Motor neuron (in vitro differentiated cells): ENCODE results near the gene FTMT. TPM values are rescaled to one million over a fixed set of nuclear protein-coding genes. Genes with fewer than 3 reads are reported as not detected.
"Not testable (repeated sequence)": the region's sequence is repeated elsewhere in the genome, so short reads cannot be mapped to it uniquely, and the experiment has no call there.

Experiments
- ATAC-seq, 8 experiments: fragments of 200-7000 bp; cut with Tn5 transposase; replicated peaks in 6 of 8; 2 replicates each; pipeline ENCODE4 v1.8.0; 2021; ENCODE audit warnings: mild to moderate bottlenecking in 8 of 8, moderate library complexity in 8 of 8
- H3K27ac ChIP-seq, 2 donors: fragments of 250-450 bp; sonication (Bioruptor Pico); 2 replicates each; pipeline ENCODE4 v1.9.0; 2021; ENCODE audit warnings: antibody characterized with exemption in 2 of 2, mild to moderate bottlenecking in 2 of 2, moderate library complexity in 1 of 2
- H3K4me1 ChIP-seq, 2 donors: fragments of 250-450 bp; sonication (Bioruptor Pico); replicated peaks in 1 of 2; 2 replicates each; pipeline ENCODE4 v1.6.1; 2021; ENCODE audit warnings: antibody characterized with exemption in 2 of 2, mild to moderate bottlenecking in 2 of 2, moderate library complexity in 1 of 2
- H3K4me3 ChIP-seq, 5 donors: fragments of 250-450 bp; sonication (Bioruptor Pico); 2 replicates each; pipeline ENCODE4 v1.9.0; 2021; ENCODE audit warnings: antibody characterized with exemption in 5 of 5, mild to moderate bottlenecking in 5 of 5, moderate library complexity in 4 of 5
- WGBS, 10 experiments: fragments of 450-650 bp; shearing (Covaris generic); methylation state at CpG; one replicate each; pipeline ENCODE4 v1.0.0; 2022; 5-methylcytosine and 5-hydroxymethylcytosine counted together
- in situ Hi-C, 9 experiments: fragments of 400-800 bp; cut with MboI; loops; one replicate each; pipeline ENCODE4 v1.15.0; 2021; ENCODE audit warnings: low sequenced_read_pairs in 9 of 9, low pct_unique_long_range_greater_than_20kb in 2 of 9; ENCODE audit not compliant: unreplicated experiment in 9 of 9
- total RNA-seq, 8 experiments: library from RNA; unstranded; fragments of 300-600 nt; gene quantifications; 2 replicates each; pipeline versions ENCODE4 v1.2.3 to v1.2.4, GENCODE V29; 2022

The FTMT gene
- under 1 TPM in 1 of 8 experiments, not detected in 7; 0.57 TPM for total RNA-seq

DNA sequence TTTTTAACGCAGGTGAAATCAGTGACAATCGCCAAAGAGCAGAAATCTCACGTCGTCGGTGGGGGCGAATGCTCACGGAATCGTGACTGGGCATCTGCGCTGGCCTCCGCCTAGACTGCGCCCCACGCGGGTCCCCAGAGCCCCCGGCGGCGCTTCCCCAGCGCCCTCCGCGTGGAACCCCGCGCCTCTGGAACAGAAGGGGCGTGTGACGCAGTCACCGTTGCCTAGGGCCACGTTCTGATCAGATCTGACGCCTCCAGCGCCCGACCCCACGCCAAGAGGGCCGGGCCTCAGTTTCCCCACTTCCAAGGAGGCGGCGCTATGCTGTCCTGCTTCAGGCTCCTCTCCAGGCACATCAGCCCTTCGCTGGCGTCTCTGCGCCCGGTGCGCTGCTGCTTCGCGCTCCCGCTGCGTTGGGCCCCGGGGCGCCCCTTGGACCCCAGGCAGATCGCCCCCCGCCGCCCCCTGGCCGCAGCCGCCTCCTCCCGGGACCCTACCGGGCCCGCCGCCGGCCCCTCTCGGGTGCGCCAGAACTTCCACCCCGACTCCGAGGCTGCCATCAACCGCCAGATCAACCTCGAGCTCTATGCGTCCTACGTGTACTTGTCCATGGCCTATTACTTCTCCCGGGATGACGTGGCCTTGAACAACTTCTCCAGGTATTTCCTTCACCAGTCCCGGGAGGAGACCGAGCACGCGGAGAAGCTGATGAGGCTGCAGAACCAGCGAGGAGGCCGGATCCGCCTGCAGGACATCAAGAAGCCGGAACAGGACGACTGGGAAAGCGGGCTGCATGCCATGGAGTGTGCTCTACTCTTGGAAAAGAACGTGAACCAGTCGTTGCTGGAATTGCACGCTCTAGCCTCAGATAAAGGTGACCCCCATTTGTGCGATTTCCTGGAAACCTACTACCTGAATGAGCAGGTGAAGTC, at the start of gene FTMT:
Gene FTMT, plus strand, starts transcription at position 240 of the 932 bp plus-strand sequence. Its CDS starts 82 bp downstream, at position 322.
- WGBS, 10 experiments = 58 to 97% (median 91%) methylated on average over 1 to 23 of the region's 77 CpGs; no CpG with 5 or more reads in 3 of the 10 experiments

DNA sequence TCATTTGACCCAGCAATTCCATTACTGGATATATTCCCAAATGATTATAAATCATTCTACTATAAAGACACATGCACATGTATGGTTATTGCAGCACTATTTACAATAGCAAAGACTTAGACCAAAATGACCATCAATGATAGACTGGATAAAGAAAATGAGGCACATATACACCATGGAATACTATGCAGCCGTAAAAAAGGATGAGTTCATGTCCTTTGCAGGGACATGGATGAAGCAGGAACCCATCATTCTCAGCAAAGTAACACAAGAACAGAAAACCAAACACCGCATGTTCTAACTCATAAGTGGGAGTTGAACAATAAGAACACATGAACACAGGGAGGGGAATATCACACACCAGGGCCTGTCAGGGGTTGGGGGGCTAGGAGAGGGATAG, 46.4 kb upstream of the FTMT start:
- 50 to 100% (median 75%) methylated on average over 1 to 2 of the region's 2 CpGs; no CpG with 5 or more reads in 4 of the 10 experiments for WGBS, 10 experiments
- H3K4me1 ChIP-seq, H3K4me3 ChIP-seq, H3K27ac ChIP-seq, ATAC-seq, in situ Hi-C loops: not testable (repeated sequence)

More for the DNA sequence above, at the start of gene FTMT:
- no peak within 1 kb of the TSS for H3K4me3 ChIP-seq
- no peak within 1 kb of the TSS for H3K27ac ChIP-seq
- in situ Hi-C loops = loop anchor here in 2 of 9 experiments (25.0 kb wide), 1 partner anchor 215 kb away; no protein-coding TSS in a partner anchor
- ATAC-seq = no peak
- H3K4me1 ChIP-seq = no peaks in the 10 kb centered on the region

DNA sequence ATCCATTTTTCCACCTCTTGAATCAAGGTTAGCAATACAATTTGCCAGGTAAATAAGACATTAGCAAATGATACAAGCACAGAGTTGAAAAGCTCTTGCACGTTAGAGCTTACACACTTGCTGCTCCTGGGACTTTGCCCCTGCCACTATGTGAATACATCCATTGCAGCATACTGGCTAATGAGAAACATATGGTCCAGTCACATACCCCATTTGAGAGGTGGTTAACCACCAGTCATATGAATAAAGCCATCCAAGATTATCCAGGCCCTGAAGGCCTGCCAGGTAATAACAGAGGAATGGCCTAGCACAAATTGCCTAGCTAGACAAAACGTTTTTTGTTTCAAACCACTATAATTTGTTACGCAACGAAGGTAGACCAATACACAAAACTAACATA, 45.8 kb upstream of the FTMT start:
- 40 to 83% (median 71%) methylated on average over 1 to 4 of the region's 4 CpGs for WGBS, 10 experiments
- H3K4me1 ChIP-seq = no peaks in the 10 kb centered on the region
- in situ Hi-C loops = no loop called here
- no peak overlapping the region for H3K27ac ChIP-seq
- ATAC-seq = peak in 1 of 8 experiments; percentile 27
- no peak overlapping the region for H3K4me3 ChIP-seq

DNA sequence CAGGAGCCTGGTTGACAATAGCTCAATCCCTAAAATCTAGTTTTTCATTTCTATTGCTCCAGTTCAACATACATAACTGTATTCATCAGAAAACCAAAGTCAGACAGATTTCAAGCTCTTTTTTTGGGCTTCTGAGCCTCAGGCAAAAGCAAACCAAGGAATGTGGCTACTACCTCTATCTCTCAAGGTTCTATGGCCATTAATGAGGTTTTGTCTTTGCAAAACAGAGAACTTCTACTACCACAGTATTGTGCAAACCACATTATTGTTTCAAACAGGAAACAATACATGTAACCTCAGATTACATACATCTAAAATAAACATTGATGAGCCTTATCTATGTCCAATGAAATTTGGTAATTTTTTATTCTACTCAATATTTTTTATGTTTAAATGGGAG, 35.5 kb upstream of the FTMT start:
- ATAC-seq = no peak
- in situ Hi-C loops = no loop called here
- H3K27ac ChIP-seq = no peak overlapping the region
- peaks cover 0 to 6% of the 10 kb centered on the region in 2 donors for H3K4me1 ChIP-seq
- H3K4me3 ChIP-seq = no peak overlapping the region

DNA sequence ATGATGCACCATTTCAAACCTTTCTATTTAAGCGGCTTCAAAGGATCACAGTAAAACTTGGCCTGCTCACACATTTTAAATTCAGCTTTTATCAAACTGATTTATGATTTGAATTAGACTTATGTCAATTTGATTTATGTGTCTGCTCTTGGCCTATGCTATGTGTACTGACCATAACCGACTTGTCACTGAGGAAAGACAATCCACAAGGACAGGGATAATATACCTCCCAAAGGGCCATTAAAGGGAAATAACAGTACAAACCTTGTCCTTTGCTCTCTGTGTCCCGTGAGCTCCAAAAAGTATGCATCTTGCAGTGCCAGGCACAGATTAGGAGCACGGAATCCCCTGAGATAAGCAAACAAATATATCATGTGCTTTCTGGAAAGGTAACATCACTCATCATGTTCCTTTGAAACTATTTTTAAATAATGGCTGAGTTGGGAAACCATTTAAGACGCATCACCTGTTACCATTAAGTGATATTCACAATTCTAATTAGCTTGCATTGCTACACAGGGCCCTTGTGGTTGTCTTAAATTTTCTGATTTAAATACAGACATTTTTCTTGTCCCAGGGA, 31.9 kb upstream of the FTMT start:
- WGBS, 10 experiments = 10 to 80% (median 46%) methylated on average over 1 to 4 of the region's 5 CpGs
- in situ Hi-C loops = no loop called here

DNA sequence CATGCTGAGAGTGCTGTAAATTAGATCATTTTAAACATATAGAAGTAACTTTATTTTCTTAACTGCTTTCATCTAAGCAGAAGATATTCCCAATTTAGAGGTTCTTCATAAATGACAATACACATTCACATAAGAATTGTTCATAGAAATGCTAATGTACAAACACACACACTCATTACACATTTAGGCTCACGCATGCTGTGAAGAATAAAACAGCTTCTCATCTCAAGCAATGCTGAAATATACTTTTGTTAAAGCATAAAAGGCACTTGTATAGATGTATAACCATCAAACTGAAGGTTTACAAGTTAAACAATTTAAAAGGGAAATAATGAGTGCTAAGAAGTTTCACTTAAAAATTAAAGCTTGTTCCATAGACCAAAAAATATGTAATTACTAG, 18.1 kb upstream of the FTMT start:
- WGBS, 10 experiments = 0 to 100% (median 42%) methylated on average over 1 of the region's 1 CpG; no CpG with 5 or more reads in 2 of the 10 experiments

More for the DNA sequence above, 31.9 kb upstream of the FTMT start:
- no peak overlapping the region for H3K27ac ChIP-seq
- no peak overlapping the region for H3K4me3 ChIP-seq
- peak in 4 of 8 experiments; percentile 39 to 81 (median 54) for ATAC-seq
- peaks cover 0 to 6% of the 10 kb centered on the region in 2 donors for H3K4me1 ChIP-seq

DNA sequence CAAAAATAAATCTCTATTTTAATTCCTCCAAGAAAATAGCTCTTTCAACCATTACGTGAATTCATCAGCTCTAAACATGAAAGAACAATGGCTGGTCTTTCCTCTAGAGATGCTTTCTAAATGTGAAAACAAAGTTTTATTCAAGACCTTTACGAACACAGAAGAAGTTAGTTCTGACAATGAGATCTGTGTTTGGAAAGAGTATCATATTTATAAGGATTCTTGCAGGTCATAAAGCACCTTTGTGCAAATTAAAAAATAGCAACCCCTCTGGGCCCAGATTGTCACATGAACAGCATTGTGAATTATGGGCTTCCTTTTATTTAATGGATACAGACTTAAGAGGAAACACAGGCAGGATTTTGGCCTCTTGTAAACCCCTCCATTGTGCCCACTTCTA, 17.7 kb upstream of the FTMT start:
- H3K4me1 ChIP-seq = peaks cover 3 to 12% of the 10 kb centered on the region in 2 donors
- ATAC-seq = no peak
- in situ Hi-C loops = no loop called here
- no peak overlapping the region for H3K27ac ChIP-seq
- 36 to 83% (median 57%) methylated on average over 1 to 2 of the region's 2 CpGs for WGBS, 10 experiments
- no peak overlapping the region for H3K4me3 ChIP-seq

More for the DNA sequence above, 18.1 kb upstream of the FTMT start:
- H3K4me1 ChIP-seq = peaks cover 3 to 12% of the 10 kb centered on the region in 2 donors
- no peak for ATAC-seq
- no peak overlapping the region for H3K27ac ChIP-seq
- in situ Hi-C loops = no loop called here
- H3K4me3 ChIP-seq = no peak overlapping the region

DNA sequence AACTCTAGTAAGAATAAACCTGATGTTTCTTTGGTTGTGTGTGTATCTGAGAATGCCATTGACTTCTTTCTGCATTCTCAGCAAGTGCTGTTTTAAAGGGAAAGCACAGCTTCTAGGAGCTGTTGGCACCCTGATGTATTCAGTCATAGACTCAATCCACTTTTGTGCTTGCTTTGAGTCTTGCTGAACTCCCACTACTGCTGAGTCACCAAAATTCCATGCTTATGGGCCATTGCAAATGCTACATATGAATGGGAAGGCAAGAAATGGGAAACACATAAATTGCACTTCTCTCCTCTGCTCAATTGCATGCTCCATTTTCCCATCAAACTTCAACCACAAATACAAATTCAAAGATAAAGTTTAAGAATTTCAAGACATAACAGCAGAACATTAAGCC, 9.8 kb upstream of the FTMT start:
- in situ Hi-C loops = no loop called here
- Histone ChIP-seq H3K4me1 (no peaks in the 10 kb centered on the region), H3K27ac (no peak overlapping the region), H3K4me3 (no peak overlapping the region)
- peak in 3 of 8 experiments; percentile 32 to 68 (median 64) for ATAC-seq

DNA sequence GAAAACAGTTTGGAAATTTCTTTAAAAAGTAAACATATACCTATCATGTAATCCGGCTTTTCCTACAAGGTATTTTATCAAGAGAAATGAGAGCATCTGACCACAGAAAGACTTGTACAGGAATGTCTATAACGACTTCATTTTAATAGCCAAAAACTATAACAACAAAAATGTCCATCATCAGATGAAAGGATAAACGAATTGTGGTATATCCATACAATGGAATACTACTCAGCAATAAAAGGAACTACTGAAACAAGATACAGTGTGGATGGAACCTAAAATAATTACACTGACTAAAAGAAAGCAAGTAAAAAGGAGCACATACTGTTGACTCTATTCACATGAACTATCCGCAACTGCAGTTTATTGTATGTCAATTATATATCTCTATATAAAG, 1.4 kb upstream of the FTMT start:
- no peak overlapping the region for H3K27ac ChIP-seq
- in situ Hi-C loops = loop anchor here in 2 of 9 experiments (25.0 kb wide), 1 partner anchor 213 kb away; no protein-coding TSS in a partner anchor
- 26 to 94% (median 76%) methylated on average over 1 to 4 of the region's 4 CpGs for WGBS, 10 experiments
- no peak for ATAC-seq
- no peaks in the 10 kb centered on the region for H3K4me1 ChIP-seq
- H3K4me3 ChIP-seq = no peak overlapping the region

DNA sequence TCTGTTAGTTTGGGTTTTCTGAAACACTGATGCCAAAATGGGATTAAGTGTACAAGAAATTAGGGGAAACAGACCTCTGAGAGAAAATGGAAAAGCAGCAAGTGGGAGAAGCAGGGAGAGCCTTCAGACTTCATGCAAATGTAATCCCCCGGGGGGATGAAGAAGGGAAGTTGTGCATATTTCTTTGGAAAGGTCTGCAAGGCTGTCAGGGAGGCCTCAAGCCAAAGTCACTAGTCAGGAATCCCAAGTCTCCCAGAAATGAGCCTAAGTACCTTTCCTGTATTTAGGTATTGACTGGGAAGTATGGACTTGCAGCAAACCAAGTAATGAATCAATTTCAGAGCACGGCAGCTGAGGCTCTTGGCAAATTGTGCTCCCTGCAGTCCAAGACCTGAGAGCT, 2.2 kb downstream of the FTMT start:
- no peak overlapping the region for H3K4me3 ChIP-seq
- ATAC-seq = peak in 2 of 8 experiments; percentile 47 to 85
- H3K4me1 ChIP-seq = no peaks in the 10 kb centered on the region
- in situ Hi-C loops = loop anchor here in 2 of 9 experiments (25.0 kb wide), 1 partner anchor 217 kb away; no protein-coding TSS in a partner anchor
- WGBS, 10 experiments = 0 to 83% (median 17%) methylated on average over 1 to 2 of the region's 2 CpGs; no CpG with 5 or more reads in 3 of the 10 experiments
- H3K27ac ChIP-seq = no peak overlapping the region

DNA sequence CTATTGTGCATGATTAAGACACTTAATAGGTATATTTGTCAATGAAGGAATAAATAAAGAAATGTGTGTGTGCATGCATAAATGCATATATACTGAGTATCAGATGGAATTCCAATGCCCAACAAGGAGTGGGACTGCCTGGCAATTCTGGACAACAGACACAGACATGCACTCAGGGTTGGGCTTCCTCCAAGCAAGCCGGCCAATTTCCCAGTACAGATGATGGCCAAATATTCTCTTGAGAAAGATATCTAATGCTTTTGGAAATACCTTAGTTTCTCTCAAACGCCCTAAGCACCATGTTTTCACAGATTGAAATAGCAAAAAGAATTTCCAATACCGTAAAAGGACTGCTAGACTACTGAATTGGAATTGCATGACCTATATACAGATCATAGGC, 11.1 kb downstream of the FTMT start:
- in situ Hi-C loops = loop anchor here in 2 of 9 experiments (25.0 kb wide), 1 partner anchor 226 kb away; no protein-coding TSS in a partner anchor
- Histone ChIP-seq H3K27ac (no peak overlapping the region), H3K4me1 (peaks cover 0 to 7% of the 10 kb centered on the region in 2 donors), H3K4me3 (no peak overlapping the region)
- WGBS, 10 experiments = 11 to 100% (median 90%) methylated on average over 1 to 3 of the region's 3 CpGs; no CpG with 5 or more reads in 3 of the 10 experiments
- peak in 1 of 8 experiments; percentile 41 for ATAC-seq

DNA sequence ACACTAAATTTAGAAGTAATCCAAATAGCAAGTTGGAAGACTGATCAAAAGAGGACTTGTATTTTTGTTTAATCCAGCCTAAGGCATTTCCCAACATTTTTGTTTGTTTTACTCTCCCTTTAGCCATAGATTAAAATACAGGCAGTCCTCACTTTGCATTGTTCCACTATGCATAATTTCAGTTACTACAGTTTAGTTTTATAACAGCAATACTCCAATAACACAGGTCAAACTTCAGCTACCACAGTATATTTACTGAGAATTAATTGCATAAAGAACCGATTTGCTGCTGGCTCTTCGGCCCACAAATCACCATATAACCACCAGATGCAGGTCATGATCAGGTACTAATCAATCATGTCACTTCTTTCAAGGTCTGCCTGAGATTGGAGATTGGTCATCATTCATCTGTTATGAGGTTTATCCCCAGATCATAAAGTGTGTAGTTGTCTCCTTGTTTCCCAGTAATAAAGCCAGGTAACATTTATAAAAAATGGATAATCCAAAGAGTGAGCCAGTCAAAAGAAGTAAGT, 12.1 kb downstream of the FTMT start:
- no peak overlapping the region for H3K27ac ChIP-seq
- in situ Hi-C loops = loop anchor here in 2 of 9 experiments (25.0 kb wide), 1 partner anchor 227 kb away; no protein-coding TSS in a partner anchor
- ATAC-seq = peak in 5 of 8 experiments; percentile 28 to 65 (median 53)
- H3K4me3 ChIP-seq = no peak overlapping the region
- 0 to 70% (median 46%) methylated on average over 2 of the region's 2 CpGs; no CpG with 5 or more reads in 2 of the 10 experiments for WGBS, 10 experiments
- H3K4me1 ChIP-seq = peaks cover 0 to 7% of the 10 kb centered on the region in 2 donors

DNA sequence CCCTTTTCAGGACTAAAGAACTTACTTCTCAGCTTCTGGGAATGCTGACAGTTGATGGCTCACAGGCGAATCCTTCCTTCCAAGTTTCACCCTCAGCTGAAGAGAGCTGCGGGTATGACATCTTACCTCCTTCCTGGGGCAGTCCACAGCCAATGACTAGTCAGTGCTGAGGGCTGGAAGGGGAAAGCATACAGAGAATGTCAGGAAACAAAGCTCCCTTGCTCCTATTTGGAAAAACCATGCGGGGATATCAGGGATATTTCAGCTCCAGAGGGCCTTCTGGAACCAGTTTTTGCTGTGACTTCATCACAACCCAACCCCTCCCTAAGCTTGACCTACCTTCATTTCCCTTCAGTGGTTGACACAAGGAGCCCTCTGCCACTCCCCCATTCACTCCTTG, 15.7 kb downstream of the FTMT start:
- no peak for ATAC-seq
- in situ Hi-C loops = loop anchor here in 2 of 9 experiments (25.0 kb wide), 1 partner anchor 230 kb away; no protein-coding TSS in a partner anchor
- WGBS, 10 experiments = 17 to 92% (median 80%) methylated on average over 1 to 3 of the region's 3 CpGs; no CpG with 5 or more reads in 2 of the 10 experiments

More for the DNA sequence above, 15.7 kb downstream of the FTMT start:
- H3K27ac ChIP-seq = no peak overlapping the region
- H3K4me3 ChIP-seq = no peak overlapping the region
- peaks cover 0 to 7% of the 10 kb centered on the region in 2 donors for H3K4me1 ChIP-seq
